KOPT-K1 (cell line): Measurements from ENCODE around the gene VSIG10L.

Experiments used
- H3K27ac ChIP-seq: fragments of 200-600 bp; sonication (generic); 2 replicates; pipeline ENCODE4 v1.5.1; 2016; ENCODE audit warnings: antibody characterized with exemption, mild to moderate bottlenecking, low read depth, low read length; ENCODE audit not compliant: poor library complexity, severe bottlenecking
- H3K36me3 ChIP-seq: fragments of 200-600 bp; sonication (generic); 2 replicates; pipeline ENCODE4 v1.5.1; 2017; ENCODE audit warnings: antibody characterized with exemption, mild to moderate bottlenecking, low read length, moderate library complexity; ENCODE audit not compliant: insufficient read depth
- H3K9me3 ChIP-seq: fragments of 200-600 bp; sonication (generic); 2 replicates; pipeline ENCODE4 v1.5.1; 2017; ENCODE audit warnings: antibody characterized with exemption, low read length, mild to moderate bottlenecking; ENCODE audit not compliant: insufficient read depth, poor library complexity, severe bottlenecking

VSIG10L gene

DNA sequence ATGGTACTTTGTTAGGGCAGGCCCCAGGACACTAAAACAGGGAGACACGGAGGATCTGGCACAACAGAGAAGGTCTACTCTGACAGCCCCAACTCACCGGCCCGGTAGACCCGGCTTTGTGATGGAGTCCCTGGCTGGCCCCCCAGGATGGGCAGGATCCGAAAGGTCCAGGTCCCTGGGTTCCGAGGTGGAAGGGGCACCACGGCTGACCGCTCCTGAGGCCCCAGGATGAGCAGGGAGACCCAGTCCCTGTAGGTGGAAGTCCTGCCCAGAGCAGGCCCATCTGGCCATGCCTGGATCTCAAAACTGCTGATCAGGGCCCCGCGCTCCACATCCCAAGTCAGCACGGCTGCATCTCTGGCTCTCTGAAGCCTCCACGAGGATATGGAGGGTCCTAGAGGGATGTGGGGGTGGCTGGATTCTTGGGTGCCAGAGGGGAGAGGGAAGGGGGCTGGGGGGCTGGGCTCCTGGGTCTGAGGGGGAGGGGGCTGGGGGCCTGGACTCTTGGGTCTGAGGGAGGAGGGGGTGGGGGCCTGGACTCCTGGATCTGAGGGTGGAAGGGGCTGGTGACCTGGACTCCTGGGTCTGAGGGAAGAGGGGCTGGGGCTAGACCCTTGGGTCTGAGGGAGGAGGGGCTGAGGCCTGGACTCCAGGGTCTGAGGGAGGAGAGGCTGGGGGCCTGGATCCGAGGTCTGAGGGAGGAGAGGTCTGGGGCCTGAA, 4.6 kb downstream of the VSIG10L start:
- Histone ChIP-seq H3K36me3 (no peaks in the 10 kb centered on the region), H3K9me3 (no peaks in the 10 kb centered on the region), H3K27ac (no peak overlapping the region)

GRCh38 chr19:51333836-51334460, 8.0 kb downstream of the VSIG10L start:
- Histone ChIP-seq H3K9me3 (peaks cover 8% of the 10 kb centered on the region), H3K27ac (no peak overlapping the region)

DNA sequence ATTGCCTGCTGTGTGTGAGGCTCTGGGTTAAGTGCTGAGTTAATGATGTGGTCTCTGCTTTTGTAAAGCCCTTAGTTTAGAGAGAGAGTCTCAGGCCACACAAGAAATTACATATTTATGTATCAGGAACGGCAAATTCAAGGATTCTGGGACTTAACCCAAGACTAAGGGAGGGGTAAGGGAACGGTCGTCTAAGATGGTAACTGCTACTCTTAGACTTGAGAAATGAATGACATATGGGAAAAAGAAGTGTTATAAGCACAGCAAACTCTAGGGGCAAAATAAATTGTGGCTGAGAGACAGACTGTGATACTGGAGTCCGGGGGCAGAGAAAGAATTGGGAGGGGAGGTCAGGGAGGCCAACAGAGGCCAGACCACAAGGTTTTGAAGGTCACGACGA, 10.2 kb downstream of the VSIG10L start:
- H3K27ac ChIP-seq = no peak overlapping the region
- peaks cover 8% of the 10 kb centered on the region for H3K9me3 ChIP-seq
- H3K36me3 ChIP-seq = no peaks in the 10 kb centered on the region

More at GRCh38 chr19:51333836-51334460, 8.0 kb downstream of the VSIG10L start:
- H3K36me3 ChIP-seq = no peaks in the 10 kb centered on the region

- no peak overlapping the region for H3K27ac ChIP-seq
- H3K9me3 ChIP-seq = peaks cover 8% of the 10 kb centered on the region
- no peaks in the 10 kb centered on the region for H3K36me3 ChIP-seq
Measured at GRCh38 chr19:51331193-51331592, 10.7 kb downstream of the VSIG10L start.

DNA sequence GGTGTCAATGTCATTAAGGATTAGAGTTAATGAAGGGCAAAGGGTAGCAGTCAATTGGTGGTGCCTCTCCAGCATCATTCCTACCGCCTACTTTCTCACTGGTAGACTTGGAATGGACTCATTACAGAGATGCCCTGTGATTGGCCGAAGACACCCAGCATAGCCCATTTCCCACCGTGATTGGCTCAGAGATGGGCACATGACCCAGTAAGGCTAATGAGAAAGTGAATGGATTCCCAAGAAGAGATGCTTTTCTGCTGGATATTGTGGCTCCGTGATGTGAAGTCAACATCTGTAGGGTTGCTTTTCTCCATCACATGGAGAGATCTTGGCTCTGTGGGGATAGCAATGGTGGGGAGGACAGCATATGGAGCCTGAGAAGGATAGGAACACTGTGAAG, 11.6 kb downstream of the VSIG10L start:
- Histone ChIP-seq H3K36me3 (no peaks in the 10 kb centered on the region), H3K27ac (no peak overlapping the region), H3K9me3 (peaks cover 8% of the 10 kb centered on the region)

DNA sequence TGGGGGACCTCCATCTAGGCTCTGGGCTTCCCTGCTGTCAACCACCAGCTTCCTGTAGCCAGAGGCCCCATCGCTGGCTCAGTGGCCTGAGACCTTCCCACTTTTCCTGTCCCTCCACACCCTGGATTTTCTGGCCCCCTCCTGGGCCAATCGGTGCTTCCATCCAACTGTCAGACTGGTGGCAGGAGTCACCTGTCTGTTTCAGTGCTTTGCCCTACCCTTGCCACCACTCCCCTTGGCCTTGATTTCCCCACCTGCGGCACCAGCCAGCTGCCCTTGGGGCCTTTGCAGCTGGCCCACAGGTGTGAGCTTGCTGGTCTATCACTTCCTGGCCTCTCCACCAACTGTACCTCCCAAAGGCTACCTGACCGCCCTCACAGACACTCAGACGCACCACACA, 12.5 kb downstream of the VSIG10L start:
- H3K27ac ChIP-seq = no peak overlapping the region
- H3K9me3 ChIP-seq = peaks cover 8% of the 10 kb centered on the region
- H3K36me3 ChIP-seq = no peaks in the 10 kb centered on the region

- no peaks in the 10 kb centered on the region for H3K36me3 ChIP-seq
- H3K27ac ChIP-seq = no peak overlapping the region
Measured at GRCh38 chr19:51327066-51328001, 14.6 kb downstream of the VSIG10L start.

DNA sequence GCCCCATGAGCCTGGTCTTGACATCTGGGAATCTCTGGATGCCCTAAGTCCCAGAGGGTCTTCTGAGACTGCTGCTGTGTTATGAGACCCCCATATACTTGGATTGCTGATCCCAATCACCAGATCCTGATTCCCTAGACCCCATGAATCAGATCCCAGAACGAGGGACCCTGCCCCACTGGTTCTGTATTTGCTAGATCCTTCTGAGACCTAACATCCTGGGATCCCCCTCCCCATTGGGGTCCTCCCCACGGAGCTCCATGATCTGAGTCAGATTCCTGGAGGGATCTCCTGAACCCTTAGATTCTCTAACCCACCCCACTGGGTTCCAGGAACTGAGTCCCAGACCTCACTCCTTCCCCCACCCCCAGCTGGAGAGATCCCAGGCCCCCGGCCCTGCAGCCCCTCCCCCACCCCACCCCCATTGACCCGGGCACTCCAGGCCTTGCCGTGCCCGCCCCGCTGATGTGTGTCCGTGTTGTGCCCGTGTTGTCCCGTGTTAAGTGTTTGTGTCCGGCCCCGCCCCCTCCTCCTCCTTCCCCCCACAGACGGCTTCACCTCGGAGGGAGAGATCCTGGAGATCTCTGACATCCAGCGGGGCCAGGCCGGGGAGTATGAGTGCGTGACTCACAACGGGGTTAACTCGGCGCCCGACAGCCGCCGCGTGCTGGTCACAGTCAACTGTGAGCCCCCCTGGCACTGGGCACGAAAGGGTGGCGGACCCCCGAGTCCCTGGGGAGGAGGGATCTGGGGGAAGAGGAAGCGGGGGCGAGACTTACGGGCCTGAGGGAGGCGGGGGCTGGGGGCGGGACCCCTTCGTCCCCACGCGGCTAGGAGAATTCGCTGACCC, 15.5 kb downstream of the VSIG10L start:
- no peaks in the 10 kb centered on the region for H3K36me3 ChIP-seq
- H3K9me3 ChIP-seq = peaks cover 7% of the 10 kb centered on the region
- no peak overlapping the region for H3K27ac ChIP-seq

More at GRCh38 chr19:51327066-51328001, 14.6 kb downstream of the VSIG10L start:
- H3K9me3 ChIP-seq = peaks cover 8% of the 10 kb centered on the region

DNA sequence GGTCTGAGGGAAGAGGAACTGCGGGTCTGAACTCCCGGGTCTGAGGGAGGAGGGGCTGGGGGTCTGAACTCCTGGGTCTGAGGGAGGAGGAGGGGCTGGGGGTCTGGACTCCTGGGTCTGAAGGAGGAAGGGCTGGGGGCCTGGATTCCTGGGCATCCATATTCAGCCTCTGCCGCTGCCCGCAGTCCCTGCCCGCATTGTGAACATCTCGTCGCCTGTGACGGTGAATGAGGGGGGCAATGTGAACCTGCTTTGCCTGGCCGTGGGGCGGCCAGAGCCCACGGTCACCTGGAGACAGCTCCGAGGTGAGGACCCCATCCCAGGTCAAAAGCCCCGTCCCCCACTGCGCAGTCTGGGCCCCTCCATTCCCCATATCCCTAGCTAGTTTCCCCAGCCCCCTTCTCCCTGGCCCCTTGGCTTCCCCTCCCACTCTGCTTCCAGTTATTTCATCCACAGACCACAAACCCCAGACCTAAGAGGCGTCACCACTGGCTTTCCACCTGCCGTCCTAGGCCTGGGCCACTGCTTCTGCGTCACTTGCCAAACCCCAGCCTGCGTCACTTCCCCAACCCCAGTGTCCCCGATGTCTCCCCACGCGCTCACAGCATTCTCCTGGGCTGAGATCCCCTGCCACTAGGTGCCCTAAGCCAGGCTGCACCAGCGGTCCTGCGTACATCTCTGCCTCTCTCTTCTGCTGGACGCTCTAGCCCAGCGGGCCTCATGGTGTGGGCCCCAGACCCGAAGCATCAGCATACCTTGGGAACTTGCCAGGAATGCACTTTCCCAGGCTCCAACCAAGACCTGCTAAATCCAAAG, 16.6 kb downstream of the VSIG10L start:
- H3K27ac ChIP-seq = no peak overlapping the region

GRCh38 chr19:51324167-51324481, 17.8 kb downstream of the VSIG10L start:
- H3K36me3 ChIP-seq = no peaks in the 10 kb centered on the region
- H3K9me3 ChIP-seq = no peaks in the 10 kb centered on the region
- H3K27ac ChIP-seq = no peak overlapping the region

More for the DNA sequence above, 16.6 kb downstream of the VSIG10L start:
- no peaks in the 10 kb centered on the region for H3K9me3 ChIP-seq
- H3K36me3 ChIP-seq = no peaks in the 10 kb centered on the region

DNA sequence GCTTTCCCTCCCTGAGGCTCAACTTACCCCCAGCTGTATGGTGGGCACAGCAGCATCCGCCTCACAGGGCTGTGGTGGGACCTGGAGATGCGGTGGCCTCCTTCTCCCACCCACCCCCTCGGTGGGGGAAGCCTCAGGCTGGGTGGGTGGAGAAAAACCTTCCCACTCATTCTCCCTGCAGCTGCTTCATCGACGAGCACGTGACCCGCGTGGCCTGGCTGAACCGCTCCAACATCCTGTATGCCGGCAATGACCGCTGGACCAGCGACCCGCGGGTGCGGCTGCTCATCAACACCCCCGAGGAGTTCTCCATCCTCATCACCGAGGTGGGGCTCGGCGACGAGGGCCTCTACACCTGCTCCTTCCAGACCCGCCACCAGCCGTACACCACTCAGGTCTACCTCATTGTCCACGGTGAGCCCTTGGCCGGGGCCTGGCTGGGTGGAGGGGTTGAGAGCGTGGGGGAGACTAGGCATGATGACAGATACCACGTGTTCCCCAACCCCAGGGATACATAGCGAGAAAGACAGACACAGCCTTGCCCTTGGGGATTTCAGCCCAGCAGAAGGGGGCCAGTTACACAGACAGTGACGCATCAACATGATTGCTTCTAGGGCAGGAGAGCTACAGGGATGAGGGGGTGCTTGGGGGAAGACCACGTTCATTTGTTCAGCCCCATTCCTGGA, 18.3 kb downstream of the VSIG10L start:
- no peaks in the 10 kb centered on the region for H3K36me3 ChIP-seq
- no peak overlapping the region for H3K27ac ChIP-seq

GRCh38 chr19:51321799-51322198, 20.1 kb downstream of the VSIG10L start:
- Histone ChIP-seq H3K27ac (no peak overlapping the region), H3K36me3 (no peaks in the 10 kb centered on the region), H3K9me3 (no peaks in the 10 kb centered on the region)

More for the DNA sequence above, 18.3 kb downstream of the VSIG10L start:
- no peaks in the 10 kb centered on the region for H3K9me3 ChIP-seq

GRCh38 chr19:51320280-51320657, 21.7 kb downstream of the VSIG10L start:
- no peak overlapping the region for H3K27ac ChIP-seq

More at GRCh38 chr19:51320280-51320657, 21.7 kb downstream of the VSIG10L start:
- Histone ChIP-seq H3K9me3 (no peaks in the 10 kb centered on the region), H3K36me3 (no peaks in the 10 kb centered on the region)
